ENCODE data around the gene ATP10A.
"Not testable (repeated sequence)": the region's sequence is repeated elsewhere in the genome, so short reads cannot be mapped to it uniquely, and the experiment has no call there.

The ATP10A gene

DNA sequence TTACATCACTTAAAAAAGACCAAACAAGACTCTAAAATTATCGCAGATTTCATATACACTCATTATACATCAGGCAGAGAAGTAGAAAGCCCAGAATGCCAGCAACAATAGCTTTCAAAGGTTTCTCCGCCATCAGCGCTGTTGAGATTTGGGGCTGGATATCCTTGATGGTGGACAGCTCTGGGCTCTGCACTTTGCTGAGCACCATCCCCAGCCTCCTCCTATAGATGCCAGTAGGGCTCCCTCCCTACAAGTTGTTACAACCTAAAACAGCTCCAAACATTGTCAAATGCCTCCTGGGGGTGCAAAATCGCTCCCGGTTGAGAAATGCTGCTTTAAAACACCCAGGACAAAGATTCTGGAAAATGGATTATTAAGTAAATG, 73.5 kb downstream of the ATP10A start:
- DNase-seq: no peak

DNA sequence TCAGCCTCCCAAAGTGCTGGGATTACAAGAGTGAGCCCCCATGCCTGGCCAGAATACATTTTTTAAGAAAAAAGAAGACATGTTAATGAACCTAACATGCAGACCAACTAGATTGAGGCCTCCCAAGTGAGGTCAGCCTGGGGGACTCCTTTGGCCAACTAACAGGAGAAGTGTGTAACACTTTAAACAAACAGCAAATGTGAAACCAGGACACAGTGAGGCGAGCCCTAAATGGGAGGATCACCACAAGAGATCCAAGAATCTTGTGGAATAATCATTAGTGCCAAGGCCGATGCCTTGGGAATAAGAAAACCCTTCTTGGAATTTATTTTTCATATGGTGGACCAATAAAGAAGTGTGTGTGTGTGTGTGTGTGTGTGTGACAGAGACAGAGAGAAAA, 73.9 kb downstream of the ATP10A start:
- no peak for DNase-seq

DNA sequence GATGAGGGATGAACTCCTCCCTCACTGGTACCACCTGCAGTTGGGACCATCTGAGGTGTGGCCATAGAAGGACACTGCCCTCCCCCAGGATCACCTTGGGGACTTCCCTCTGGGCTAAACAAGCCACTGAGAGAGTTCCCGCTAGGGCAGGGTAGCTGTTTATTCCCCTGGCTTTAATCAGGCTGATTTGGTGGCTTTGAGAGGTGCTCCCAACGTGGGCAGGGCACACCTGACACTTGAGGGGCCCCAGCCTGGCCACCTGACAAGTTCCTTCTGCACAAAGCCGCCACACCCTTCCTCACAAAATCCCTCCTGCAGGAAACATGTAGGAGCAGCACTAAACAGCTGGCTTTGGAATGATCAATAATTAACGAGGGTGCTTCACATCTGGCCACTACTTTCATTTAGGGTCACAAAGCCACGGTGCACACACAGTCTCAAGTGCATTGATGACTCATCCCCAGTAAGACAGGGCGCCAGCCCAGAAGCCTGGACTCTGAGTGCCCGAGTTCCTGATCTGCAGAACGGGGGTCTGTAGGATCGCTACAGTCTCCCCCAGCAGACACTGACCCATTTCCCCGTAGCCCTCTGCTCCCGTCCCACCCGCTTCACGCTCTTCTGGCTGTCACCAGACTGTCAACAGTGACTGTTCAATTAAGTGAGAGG, 75.1 kb downstream of the ATP10A start:
- DNase-seq: no peak

- no peak for DNase-seq
Measured at GRCh38 chr15:25787381-25787780, 75.7 kb downstream of the ATP10A start.

DNA sequence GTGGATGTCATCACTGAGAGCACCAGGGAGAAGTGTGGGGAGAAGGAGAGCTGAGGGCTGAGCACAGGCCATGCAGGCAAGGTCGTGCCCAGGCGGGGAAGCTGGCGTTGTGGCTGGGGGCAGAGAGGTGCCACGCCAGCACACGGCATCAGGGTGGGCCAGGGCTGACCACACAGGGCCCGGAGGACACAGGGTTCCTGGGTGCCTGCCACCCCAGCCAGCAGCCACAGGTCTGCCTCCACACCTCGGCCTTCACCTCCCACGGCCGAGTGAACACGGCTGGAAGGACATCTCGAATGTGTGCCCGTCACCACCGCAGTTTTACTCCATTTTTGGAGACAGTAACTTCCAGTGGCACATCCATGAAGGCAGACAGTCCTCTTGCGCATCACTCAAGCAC, 77.1 kb downstream of the ATP10A start:
- no peak for DNase-seq

GRCh38 chr15:25785641-25786025, 77.5 kb downstream of the ATP10A start:
- no peak for DNase-seq

- DNase-seq: no peak
Measured at GRCh38 chr15:25784876-25785640, 78.1 kb downstream of the ATP10A start.

DNA sequence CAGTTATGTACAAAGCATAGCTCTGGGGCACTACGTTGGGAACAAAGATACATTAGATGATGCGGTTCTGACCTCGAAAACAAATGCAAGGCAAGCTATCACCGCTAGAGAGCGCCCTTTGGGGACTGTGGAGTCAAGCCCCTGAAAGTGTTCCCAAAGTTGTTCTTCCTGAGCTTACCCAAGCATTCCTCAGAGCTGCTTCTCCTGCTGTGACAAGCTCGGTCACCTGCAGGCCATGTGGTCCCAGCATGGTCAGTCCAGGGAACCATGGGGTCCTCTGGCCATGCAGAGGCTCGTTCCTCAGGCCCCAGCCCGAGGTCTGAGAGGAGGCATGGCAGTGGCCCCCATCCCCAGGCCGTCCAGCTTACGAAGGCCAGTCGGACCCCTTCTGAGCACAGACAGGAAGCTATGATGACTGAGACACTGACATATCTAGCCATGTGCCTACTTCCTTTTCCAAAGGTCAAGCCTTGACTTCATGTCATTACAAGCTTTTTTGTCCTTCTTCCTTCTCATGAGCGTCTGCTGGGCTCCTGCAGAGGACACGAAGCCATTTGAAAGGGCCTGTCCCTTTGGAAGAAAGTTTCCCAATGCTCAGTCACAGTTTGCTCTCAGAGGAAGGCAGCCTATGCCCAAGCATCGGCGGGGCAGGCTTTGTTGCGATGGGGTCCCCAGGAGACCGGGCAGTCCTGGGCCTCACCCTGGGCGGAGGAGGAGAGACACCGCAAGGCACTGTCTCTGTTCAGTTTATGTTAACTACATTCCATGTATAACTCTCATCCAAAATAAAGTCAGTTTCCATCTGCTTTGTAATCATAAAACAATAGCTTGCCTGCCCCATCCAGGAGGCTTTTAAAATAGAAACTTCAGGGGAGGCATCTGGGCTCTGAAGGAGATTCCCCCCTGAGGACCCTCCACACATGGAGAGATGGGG, 79.3 kb downstream of the ATP10A start:
- DNase-seq: no peak

DNA sequence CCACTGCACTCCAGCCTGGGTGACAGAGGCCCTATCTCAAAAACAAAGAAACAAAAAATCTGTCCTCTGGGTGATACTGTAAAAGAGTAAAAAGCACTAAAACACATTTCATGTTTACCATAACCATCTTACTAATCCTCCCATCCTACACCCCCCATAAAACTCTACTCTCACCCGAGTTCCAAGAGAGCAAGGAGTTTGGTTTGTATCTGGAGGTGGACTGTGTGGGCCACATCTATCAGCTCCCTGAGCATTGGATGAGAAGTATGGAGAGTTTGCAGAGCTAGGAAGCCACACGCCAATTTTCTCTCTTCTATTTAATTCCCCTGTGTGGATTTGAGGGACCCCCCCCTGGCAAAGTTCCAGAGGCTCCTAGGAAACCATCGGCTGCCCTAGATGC, 80.0 kb downstream of the ATP10A start:
- no peak for DNase-seq

DNA sequence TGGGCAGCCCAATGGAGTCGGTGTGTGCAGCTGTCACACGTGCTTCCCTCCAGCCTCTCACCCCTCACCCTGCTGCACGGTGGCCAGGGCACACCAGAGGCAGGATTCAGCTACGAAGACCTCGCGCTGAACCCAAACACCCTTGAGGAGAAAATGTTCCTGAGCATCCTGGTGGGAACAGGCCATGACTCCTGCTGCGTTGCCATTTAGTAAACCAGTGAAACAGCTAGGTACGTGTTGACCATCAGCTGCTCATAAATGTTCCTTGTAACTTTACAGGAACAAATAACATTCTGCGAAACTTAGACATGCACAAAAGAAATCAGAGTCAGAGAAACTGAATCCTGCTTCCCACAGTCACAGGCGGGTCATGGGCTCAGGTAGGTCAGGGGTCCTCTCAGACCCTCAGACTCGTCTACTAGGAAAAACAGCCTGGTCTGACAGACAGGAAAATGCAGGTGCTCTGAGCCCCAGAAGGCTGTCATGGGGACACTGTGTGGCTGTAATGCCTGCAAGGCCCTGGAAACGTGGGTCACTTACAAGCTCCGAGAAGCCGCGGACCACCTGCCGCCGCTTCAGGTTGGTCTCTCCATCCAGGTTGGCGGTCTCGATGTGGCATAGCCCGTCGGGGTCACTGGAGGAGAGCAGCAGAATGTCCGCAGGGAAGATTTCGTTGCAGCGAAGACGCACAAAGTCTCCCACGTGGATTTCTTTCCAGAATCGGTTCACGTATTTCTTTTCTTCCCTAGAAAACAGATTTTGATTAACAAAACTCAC, 82.5 kb downstream of the ATP10A start:
- DNase-seq: no peak

GRCh38 chr15:25778161-25778560, 85.0 kb downstream of the ATP10A start:
- DNase-seq: no peak

- no peak for DNase-seq
Measured at GRCh38 chr15:25777037-25777436, 86.1 kb downstream of the ATP10A start.

DNA sequence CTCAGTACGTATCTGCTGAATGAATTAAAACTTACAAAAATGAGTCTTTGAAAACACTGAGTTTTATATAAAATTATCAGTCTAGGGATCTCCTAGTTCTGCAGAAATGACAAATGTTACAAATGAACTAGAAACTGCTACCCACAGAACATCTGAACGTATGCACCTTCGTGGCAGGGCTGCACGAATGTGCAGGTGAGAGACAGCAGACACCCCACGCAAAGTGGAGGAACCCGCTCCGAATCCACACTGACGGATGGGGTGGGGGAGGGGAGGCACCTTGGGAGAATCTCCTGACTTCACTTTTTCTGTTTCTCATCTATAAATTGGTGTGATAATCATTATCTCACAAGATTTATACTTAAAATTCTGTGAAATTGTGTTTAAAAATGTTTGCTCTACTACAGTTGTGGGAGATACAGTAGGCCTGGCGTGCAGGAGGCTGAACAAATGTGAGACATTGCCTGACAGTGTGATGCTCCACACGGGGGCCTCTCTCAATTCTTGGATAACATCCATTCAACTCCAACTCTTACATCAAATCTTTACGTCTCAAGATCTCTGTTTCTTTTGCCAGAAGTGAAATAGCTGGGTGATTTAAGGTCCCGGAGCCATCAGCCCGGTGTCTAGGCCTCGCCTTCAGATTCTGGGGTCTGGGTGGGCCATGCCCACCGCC, 86.9 kb downstream of the ATP10A start:
- no peak for DNase-seq

DNA sequence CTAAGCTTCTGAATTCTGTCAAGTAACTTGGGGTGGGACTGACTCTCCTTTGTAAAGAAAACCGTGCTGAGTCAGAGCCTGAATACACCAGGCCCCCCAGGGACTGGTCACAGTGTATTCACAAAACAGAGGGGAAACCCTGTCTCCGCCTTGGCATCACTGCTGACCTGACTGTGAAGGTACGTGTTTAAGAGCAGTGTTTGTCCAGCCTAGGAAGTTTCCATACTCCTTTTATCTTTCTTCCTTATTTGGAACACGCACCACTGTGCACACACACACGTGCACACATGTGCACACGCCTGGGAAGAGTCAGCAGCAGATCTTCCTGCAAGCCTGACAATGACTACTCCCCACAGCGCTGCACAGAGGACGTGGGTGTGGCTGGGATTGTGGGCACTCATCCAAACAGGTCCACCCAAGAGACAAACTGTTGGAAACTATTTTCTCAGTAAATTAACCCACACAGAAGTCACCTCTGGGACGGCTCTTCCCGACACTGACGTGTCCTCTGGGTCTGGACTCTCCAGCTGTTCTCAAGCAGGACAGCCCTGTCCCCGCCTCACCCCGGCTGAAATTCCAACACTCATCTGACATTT, 87.7 kb downstream of the ATP10A start:
- peak; percentile 20 for DNase-seq

- no peak for DNase-seq
Measured at GRCh38 chr15:25774871-25775270, 88.3 kb downstream of the ATP10A start.

DNA sequence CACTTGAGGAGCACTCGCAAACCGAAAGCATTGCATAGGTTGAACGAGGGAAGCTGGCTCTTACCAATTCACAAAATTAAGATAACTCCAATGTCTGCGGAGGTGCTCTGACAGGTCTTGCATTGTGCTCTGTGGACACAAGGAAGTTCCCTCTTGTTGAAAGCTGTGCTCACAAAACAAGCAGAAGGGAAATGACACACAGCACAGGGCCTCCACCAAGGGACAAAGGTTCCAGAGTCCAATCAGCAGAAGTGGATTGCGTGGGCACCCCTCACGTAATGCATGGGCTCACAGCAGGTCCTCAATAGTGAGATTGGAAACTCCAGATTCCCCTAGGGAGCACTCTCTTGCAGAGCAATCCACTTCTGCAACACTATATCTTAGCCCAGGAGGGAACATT, 89.9 kb downstream of the ATP10A start:
- no peak for DNase-seq

DNA sequence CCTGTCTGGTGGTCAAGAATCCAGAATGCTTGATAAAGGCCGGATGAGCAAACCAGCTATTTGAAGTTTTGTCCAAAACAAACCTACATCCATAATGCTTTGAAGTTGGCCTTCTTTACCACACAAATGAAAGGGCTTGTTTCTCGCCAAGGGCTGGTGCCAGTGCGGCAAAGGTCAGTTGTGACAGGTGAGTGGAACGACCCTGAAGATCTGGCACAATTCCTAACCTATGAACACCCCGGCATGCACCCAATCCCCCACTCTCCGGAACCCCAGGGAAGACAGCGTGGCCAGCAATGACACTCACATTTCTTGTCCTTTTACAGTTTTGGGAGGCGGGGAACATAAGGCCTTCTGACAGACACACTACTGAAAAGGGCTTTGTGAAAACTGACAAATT, 90.6 kb downstream of the ATP10A start:
- no peak for DNase-seq

GRCh38 chr15:25771736-25772135, 91.4 kb downstream of the ATP10A start:
- DNase-seq: not testable (repeated sequence)

DNA sequence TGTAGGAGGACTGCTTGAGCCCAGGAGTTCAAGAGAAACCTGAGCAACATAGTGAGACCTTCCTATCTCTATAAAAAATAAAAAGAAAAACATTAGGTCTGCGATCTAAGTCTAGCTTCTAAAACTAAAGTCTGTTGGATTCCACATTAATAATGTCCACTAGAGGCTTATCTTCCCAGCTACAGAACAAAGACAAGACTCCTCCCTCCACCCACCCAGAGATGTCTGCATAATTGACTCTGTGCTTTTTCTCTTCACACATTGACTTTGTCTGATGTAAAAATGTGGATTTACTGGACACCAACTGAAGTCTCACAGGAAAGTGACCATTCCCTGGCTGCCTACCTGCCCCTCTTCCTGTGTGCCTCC, 91.8 kb downstream of the ATP10A start:
- DNase-seq: no peak

DNA sequence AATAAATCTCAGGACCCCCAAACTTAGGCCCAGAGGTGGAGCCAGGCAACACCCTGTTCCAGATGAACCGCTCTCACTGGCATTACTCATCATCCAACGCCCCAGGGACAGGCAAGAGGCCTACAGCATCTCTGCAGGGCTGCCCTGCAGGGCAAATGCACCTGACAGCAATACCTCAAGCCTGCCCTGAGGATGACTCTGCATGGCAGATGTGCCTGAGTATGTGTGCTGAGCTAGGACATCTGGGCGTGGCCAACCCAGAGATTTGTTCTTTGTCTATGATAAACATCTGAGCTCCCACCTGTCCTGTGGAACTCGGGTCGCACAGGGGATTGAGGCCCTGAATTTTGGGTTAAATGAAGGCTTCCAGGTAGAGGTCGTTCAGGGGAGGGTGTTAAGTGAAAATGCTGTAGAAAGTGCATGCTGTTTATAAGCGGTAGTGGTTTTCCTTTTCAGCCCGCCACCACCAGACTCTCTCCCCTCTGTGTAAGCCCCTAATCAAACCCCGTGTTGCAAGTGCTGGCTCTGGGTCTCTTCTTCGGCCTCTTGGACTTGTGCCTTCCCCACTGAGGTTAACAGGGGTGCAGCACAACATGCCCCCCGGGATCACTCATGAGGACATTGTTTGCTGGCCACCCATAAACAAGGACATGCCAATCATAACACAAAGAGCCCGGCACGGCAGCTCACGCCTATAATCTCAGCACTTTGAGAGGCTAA, 92.3 kb downstream of the ATP10A start:
- DNase-seq: no peak

GRCh38 chr15:25770031-25770430, 93.1 kb downstream of the ATP10A start:
- no peak for DNase-seq

All from COR-L47 (cell line).